GOT3 (cell line): ENCODE measurements around the gene OR7A17.

Source experiments
- DNase-seq: peaks from one replicate; lab custom pipeline; 2025; ENCODE audit warnings: mixed read lengths; lab: John Stamatoyannopoulos, UW

OR7A17 gene

DNA sequence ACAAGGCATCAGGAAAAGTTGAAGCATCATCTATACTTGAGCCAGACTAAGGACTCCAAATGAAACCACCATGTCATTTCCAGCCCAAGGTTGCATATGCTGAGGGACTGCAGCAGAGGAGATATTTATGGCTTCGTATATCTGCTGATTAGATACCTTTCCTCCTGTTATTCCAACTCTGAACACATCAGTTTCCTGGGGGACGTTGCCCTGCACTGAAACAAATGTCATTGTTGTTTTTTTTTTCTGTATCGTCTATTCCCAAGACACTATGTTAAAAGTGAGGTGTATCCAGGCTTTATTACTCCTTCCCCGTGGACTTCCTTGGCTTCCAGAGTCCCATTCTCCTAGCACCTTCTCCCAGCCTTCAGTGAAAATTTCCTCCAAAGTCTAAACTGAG, at the start of gene OR7A17:
Gene OR7A17 (minus strand): TSS at position 101 of the 400 bp plus-strand sequence. CDS start 4,777 bp downstream, outside the sequence.
- DNase-seq = no peak

GRCh38 chr19:14933506-14933905, 47.6 kb upstream of the OR7A17 start:
- DNase-seq = no peak

GRCh38 chr19:14916848-14917247, 30.9 kb upstream of the OR7A17 start:
- no peak for DNase-seq

DNA sequence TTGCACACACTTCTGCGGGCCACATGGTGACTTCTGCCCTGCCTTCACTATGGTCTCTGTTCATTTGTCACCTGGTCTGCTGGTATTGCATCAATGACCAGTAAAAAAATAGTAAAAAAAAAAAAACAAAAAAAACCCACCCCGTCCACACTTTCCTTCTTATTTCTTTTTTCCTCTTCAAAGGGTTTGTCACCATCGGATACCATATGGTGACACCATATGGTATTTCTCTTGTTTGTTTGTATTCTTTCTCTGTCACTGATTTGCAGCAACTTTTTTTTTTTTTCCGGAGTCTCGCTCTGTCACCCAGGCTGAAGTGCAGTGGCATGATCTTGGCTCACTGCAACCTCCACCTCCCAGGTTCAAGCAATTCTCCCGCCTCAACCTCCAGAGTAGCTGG, 29.2 kb upstream of the OR7A17 start:
- DNase-seq = no peak

DNA sequence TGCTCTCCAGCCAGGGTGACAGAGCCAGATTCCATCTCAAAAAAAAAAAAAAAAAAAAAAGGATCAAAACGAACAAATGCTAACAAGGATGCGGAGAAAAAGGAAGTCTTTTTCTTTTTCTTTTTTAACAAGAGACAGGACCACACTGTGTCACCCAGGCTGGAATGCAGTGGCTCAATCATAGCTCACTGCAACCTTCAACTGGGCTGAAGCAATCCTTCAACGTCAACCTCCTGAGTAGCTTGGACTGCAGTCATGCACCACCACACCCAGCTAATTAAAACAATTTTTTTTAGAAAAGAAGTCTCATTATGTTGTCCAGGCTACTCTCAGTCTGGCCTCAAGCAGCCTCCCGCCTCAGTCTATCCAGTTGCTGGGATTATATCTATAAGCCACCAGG, 20.8 kb upstream of the OR7A17 start:
- no peak for DNase-seq

- DNase-seq = no peak
These were observed 15.8 kb upstream of the OR7A17 start for GRCh38 chr19:14901675-14902260.

DNA sequence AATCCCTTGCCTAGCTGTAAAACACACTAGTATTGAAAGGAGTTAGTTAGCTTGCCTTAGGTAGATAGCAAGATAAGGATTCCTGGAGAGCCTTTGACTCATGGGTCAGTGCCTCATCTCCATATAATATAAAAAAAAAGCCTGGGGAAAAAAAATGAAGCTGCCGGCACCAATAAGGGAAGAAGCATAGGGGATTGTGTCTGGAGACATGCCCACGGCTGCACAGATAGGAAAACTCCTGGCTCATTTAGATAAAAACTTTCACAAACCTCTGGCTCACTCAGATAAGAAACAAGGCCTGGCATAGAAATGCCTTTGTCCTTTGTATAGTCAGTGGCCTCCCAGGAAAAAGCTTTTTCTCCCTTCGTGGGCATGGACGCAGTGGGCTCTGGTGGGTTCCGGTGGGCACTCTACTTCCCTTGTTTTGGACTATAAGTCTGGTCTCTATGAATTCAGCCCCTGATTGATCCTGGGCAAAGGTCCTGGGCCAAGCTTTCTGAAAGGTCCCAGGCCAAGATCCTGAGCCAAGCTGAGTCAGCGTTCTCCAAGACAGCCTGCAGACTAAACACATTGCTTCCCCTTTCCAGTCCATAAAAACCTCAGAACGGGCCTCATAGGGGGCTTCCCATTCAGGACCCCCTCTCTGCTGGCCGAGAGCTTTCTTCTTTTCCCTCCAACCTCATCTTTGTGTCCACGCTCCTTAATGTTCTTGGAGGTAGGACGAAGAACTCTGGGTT, 4.9 kb upstream of the OR7A17 start:
- no peak for DNase-seq

- DNase-seq = no peak
These were observed 4.2 kb upstream of the OR7A17 start for GRCh38 chr19:14889994-14890642.

GRCh38 chr19:14871619-14872230, 14.2 kb downstream of the OR7A17 start:
- DNase-seq = no peak

DNA sequence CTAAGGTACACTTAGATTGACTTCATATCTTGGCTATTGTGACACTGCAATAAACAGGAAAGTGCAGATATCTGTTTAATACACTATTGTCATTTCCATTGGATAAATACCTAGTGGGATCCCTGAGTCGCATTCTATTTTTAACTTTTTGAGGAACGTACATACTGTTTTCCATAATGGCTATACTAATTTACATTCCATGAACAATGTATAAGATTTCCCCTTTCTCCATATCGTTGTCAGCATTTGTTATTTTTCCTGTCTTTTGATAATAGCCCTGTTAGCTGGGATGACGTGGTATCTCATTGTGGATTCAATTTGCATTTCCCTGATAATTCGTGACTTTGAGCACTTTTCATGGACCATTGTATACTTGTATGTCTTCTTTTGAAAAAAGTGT, 17.4 kb downstream of the OR7A17 start:
- DNase-seq = no peak

GRCh38 chr19:14848822-14849221, 37.1 kb downstream of the OR7A17 start, which contains the start of gene OR7A10:
Gene OR7A10, minus strand, starts transcription at chr19:14848922. Its CDS starts 7,045 bp downstream, at chr19:14841877.
- no peak for DNase-seq

DNA sequence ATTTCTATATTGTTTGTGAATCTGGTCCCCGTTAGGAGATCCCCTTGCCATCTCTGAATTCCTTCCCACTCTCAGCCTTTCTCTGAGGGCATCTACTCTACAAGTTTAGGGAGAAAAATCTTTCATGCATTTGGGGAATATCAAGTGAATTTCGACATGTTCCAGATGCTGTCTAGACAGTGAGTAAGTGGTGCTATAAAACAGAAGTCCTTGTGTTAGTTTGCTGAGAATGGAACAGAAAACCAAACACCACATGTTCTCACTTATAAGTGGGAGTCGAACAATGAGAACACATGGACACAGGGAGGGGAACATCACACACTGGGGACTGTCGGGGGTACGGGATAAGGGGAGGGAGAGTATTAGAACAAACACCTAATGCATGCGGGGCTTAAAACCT, 42.4 kb downstream of the OR7A17 start:
- DNase-seq = no peak

DNA sequence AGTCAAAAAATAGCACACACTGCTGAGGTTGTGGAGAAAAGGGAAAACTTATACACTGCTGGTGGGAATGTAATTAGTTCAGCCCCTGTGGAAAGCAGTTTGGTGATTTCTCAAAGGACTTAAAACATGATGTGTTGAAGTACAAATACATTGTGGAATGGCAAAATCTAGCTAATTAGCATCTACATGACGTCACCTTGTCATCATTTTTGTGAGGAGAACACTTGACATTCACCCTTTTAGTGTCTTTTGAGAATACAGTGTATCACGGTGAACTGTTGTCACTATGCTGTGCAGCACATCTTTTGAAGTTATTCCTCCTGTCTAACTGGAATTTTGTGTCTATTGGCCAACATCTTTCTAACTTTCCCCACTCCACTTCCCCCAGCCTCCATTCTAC, 42.8 kb downstream of the OR7A17 start:
- DNase-seq = no peak

GRCh38 chr19:14840206-14840605, 45.7 kb downstream of the OR7A17 start:
- DNase-seq = no peak

- DNase-seq = no peak
These were observed 48.5 kb downstream of the OR7A17 start for GRCh38 chr19:14837391-14837790.

- no peak for DNase-seq
These were observed 50.9 kb downstream of the OR7A17 start, which contains the start of the genes OR7A5 and OR7C1 for GRCh38 chr19:14835011-14835410. Gene OR7A5, minus strand, starts transcription at chr19:14835185. Its CDS starts 6,944 bp downstream, at chr19:14828241. Gene OR7C1, minus strand, starts transcription at chr19:14835185. Its CDS starts 35,049 bp downstream, at chr19:14800136.

DNA sequence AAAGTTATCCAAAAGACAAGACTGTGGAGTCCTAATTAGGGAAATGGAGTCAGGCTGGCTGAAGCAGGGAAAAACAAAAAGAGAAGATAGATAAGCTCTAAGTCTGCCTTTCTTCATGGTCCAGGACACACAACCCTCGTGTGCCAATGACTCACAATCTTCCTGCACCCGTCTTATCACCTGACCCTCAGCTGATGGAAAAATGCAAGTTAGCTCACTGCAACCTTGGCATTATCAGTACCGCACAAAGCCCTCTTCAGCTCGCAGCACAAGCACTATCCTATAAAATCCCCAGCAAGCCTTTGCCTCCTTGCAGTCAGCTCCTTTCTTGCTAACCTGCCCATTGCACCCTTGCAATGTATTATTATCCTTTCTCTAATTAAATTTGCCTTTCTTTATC, 55.2 kb downstream of the OR7A17 start:
- DNase-seq = no peak
